NB4 (cell line): ENCODE measurements around the gene SCN7A.
A peak's percentile ranks its signal among the peaks of the same experiment; 100 is the strongest.
"Not testable (repeated sequence)": the region's sequence is repeated elsewhere in the genome, so short reads cannot be mapped to it uniquely, and the experiment has no call there.

Experiments used
- DNase-seq: peaks from one replicate; pipeline ENCODE4 v3.0.0; 2010; ENCODE audit warnings: low read depth
- H3K4me3 ChIP-seq: one replicate; pipeline ENCODE4 v1.5.1; 2011; ENCODE audit warnings: mild to moderate bottlenecking, low read depth, low read length, moderate library complexity
- MYC ChIP-seq: IDR thresholded peaks from 2 replicates; pipeline ENCODE4 v1.6.1; 2011; ENCODE audit warnings: low read depth, low read length
- POLR2A ChIP-seq: IDR thresholded peaks from 2 replicates; pipeline ENCODE4 v1.6.1; 2011; ENCODE audit warnings: mild to moderate bottlenecking; ENCODE audit not compliant: insufficient read length; ENCODE audit errors: extremely low read depth
- TF ChIP-seq, protein P1 (sequence below): IDR thresholded peaks from one replicate; pipeline ENCODE4 v1.5.1; 2012; ENCODE audit warnings: low read depth, low read length
- TF ChIP-seq, protein P2 (sequence below): IDR thresholded peaks from 2 replicates; pipeline ENCODE4 v1.6.1; 2011; ENCODE audit warnings: low read depth, low read length

Gene SCN7A

DNA sequence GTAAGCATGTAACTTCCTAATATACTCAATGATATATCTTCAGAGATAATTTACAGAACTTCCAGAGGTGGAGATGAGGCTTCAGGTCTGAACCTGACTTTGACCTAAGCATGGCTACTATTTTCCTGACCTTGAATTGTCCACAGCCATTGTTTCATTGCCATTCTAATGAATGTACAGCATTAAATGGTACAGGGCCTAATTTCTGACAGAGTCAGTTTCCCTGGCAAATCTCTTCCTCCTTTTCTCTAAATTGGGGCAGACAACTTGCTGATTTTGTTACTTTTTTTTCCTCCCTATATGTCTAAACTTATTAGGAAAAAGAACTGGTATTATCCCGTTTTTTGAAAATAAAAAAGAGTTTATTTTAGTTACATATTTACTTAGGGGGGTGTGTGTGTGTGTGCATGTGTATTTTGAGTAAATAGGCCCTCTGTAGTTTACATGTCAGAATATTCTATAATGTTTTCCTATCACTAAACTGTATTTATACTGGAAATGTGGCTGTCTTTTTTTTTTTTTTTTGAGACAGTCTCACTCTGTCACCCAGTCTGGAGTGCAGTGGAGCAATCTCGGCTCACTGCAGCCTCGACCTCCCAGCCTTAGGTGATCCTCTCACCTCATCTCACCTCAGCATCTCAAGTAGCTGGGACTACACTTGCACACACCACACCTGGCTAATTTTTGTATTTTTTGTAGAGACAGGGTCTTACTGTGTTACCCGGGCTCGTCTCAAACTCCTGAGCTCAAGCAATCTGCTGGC lies 75.0 kb downstream of the SCN7A start:
- TF ChIP-seq, protein P1, sequence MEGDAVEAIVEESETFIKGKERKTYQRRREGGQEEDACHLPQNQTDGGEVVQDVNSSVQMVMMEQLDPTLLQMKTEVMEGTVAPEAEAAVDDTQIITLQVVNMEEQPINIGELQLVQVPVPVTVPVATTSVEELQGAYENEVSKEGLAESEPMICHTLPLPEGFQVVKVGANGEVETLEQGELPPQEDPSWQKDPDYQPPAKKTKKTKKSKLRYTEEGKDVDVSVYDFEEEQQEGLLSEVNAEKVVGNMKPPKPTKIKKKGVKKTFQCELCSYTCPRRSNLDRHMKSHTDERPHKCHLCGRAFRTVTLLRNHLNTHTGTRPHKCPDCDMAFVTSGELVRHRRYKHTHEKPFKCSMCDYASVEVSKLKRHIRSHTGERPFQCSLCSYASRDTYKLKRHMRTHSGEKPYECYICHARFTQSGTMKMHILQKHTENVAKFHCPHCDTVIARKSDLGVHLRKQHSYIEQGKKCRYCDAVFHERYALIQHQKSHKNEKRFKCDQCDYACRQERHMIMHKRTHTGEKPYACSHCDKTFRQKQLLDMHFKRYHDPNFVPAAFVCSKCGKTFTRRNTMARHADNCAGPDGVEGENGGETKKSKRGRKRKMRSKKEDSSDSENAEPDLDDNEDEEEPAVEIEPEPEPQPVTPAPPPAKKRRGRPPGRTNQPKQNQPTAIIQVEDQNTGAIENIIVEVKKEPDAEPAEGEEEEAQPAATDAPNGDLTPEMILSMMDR = no peak
- no peak for TF ChIP-seq POLR2A
- no peak for DNase-seq
- no peak overlapping the region for H3K4me3 ChIP-seq

DNA sequence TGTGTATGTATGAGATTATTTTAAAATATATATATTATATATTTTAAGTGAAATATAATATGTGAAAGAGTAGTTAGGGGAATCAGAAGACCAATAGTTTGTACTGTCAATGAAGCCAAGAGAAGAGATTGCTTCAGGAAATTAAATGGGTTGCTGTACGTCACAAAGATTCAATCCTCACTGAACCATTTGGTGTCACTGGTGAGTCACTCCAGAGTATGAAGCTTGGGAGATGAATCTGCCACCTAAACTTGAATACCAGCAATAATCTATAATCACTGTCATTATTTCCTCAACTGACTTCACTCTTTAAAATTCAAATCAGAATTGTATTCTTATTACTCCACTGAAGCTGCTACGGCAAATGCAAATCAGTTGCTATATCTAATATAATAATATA lies 76.4 kb downstream of the SCN7A start:
- H3K4me3 ChIP-seq = no peak overlapping the region
- TF ChIP-seq, protein P1 = peak; percentile 42
- TF ChIP-seq POLR2A = no peak
- DNase-seq = peak; percentile 50

DNA sequence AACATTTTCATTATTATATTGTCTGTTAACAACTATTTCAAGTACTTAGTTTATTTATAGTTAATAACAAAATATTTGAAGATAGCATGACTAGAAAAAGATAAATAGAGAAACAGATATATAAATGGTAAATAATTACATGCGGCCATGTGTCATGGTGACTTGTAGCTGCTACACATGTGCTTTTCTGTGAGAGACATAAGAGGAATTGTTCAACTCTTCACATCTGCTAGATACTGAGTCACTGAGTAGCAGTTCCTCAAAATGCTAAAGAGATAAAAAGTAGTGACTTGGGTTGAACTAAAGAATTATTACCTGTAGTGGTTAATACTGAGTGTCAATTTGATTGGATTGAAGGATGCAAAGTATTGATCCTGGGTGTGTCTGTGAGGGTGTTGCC lies 80.8 kb downstream of the SCN7A start:
- no peak overlapping the region for H3K4me3 ChIP-seq
- peak; percentile 7 for DNase-seq
- TF ChIP-seq MYC = no peak
- TF ChIP-seq, protein P2, sequence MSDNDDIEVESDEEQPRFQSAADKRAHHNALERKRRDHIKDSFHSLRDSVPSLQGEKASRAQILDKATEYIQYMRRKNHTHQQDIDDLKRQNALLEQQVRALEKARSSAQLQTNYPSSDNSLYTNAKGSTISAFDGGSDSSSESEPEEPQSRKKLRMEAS = peak; percentile 56

DNA sequence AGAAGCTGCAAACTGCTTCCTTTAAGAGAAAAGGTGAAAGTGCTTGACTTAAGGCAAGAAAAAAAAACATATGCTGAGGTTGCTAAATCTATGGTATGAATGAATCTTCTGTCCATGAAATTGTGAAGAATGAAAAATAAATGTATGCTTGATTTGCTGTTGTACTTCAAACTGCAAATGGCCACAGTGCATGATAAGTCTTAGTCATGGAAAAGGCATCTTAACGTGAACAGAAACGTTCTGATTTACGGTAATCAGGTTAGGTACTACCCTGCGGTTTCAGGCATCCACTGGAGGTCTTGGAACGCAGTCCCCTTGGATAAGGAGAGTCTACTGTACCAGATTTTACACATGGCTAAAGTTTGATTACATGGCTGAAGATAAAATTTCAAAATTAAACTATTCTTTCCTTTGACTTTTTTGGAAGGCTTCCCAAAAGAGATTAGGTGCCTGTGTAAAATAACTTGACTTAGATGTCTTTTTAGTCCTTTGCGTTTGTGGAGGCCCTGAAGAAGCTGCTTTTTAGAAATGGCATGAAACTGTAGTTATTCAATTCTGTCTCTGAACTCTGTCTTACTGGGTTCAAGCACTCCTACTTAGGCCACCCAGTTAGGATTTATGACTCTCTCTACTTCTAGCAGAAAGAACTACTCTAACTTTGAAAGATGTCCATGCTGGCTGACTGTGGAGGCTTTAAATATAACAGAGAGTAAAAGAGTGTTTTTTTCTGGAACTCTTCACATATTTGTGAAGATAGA lies 82.4 kb downstream of the SCN7A start:
- no peak overlapping the region for H3K4me3 ChIP-seq
- no peak for TF ChIP-seq MYC
- no peak for TF ChIP-seq POLR2A
- TF ChIP-seq, protein P2 = no peak
- TF ChIP-seq, protein P1 = no peak
- DNase-seq = no peak

DNA sequence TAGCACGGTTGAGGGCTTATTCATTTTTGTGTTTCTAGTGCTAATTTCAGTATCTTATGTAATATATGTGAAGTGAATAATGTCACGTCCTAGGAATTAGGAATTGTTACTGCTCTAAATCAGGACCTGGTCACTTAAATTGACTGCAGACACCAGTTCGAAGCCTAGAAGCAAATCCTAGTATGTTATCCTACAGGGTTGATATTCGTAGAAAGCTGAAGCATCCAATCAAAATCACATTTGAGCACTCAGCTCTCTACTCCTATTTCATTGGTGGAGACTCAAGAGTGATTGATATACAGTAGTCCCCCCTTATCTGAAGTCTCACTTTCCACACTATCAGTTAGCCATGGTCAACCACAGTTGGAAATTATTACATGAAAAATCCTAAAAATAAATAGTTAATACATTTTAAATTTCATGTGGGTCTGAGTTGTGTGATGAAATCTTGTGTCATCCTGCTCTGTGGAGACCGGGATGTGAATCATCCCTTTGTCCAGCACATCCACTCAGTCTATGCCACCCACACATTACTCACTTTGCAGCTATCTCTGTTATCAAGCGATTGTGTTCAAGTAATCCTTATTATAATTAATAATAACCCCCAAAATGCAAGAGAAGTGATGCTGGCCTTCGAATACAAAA lies 83.1 kb downstream of the SCN7A start:
- no peak overlapping the region for H3K4me3 ChIP-seq
- peak; percentile 3 for DNase-seq
- TF ChIP-seq, protein P1 = no peak
- TF ChIP-seq, protein P2 = no peak
- TF ChIP-seq POLR2A (no peak), MYC (no peak)

DNA sequence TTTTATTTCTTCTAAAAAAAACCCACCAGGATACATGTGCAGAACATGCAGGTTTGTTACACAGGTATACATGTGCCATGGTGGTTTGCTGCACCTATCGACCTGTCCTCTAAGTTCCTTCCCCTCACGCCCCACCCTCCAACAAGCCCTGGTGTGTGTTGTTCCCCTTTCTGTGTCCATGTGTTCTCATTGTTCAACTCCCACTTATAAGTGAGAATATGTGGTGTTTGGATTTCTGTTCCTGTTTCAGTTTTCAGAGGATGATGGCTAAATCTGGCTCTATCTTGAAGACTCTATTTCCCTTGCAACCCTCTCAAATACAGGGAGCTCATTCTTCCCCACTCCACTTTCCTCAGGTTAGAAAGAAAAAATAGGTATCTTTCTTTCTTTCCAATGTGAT lies 86.3 kb downstream of the SCN7A start:
- not testable (repeated sequence) for H3K4me3 ChIP-seq, DNase-seq

DNA sequence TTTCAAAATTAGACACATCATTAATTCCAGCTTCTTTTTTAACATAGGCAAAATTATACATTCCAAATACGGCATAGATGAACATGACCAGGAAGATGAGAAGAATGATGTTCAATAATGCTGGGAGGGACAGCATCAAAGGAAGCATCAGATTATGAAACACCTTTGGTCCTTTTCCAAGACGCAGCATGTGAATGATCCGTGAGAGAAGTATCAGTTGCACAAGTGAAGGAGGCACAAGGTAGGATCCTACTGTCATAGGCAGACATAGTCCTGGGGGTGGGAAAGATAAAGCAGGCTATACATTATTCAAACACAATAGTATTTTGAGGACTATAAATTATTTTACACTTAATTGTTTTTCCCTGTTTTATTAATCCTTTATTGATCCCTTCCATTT lies 87.7 kb downstream of the SCN7A start:
- no peak for DNase-seq
- TF ChIP-seq MYC = no peak
- TF ChIP-seq, protein P1 = no peak
- no peak for TF ChIP-seq POLR2A
- TF ChIP-seq, protein P2 = no peak
- H3K4me3 ChIP-seq = no peak overlapping the region
